Measurements from ENCODE around the gene AKNA. TPM values are rescaled to one million over a fixed set of nuclear protein-coding genes. Genes with fewer than 3 reads are reported as not detected.

AKNA gene
- total RNA-seq, 3 donors from 2014 or later: 20.1 to 52.0 (median 35.7) TPM

- no peaks in the 10 kb centered on the region for H3K4me1 ChIP-seq
- no peak for DNase-seq (ENCODE audit: low spot score in 2 of 2)
- H3K4me3 ChIP-seq: no peak overlapping the region
- no peak for TF ChIP-seq POLR2AphosphoS5 (IDR thresholded peaks at IDR 0.05)
- TF ChIP-seq POLR2A (IDR thresholded peaks at IDR 0.05): no peak
- TF ChIP-seq CTCF (IDR thresholded peaks at IDR 0.05): no peak
- H3K36me3 ChIP-seq: no peaks in the 10 kb centered on the region
- H3K27ac ChIP-seq: no peak overlapping the region
- intact Hi-C loops (cut with DNase I; ENCODE audit: low total_unique reads): no loop called here
- no peaks in the 10 kb centered on the region for H3K9me3 ChIP-seq
- no peaks in the 10 kb centered on the region for H3K27me3 ChIP-seq
Observed at GRCh38 chr9:114433086-114433485, 45.3 kb upstream of the AKNA start.

GRCh38 chr9:114432323-114433067 is 44.7 kb upstream of the AKNA start:
- Histone ChIP-seq H3K27ac (no peak overlapping the region), H3K36me3 (no peaks in the 10 kb centered on the region), H3K4me3 (no peak overlapping the region), H3K27me3 (no peaks in the 10 kb centered on the region), H3K4me1 (no peaks in the 10 kb centered on the region), H3K9me3 (no peaks in the 10 kb centered on the region)
- TF ChIP-seq CTCF (IDR thresholded peaks at IDR 0.05) (no peak), POLR2AphosphoS5 (IDR thresholded peaks at IDR 0.05) (no peak), POLR2A (IDR thresholded peaks at IDR 0.05) (no peak)
- DNase-seq (ENCODE audit: low spot score in 2 of 2): no peak
- intact Hi-C loops (cut with DNase I; ENCODE audit: low total_unique reads): no loop called here

GRCh38 chr9:114431770-114432169 is 44.0 kb upstream of the AKNA start:
- no peak overlapping the region for H3K4me3 ChIP-seq
- no peaks in the 10 kb centered on the region for H3K4me1 ChIP-seq
- DNase-seq (ENCODE audit: low spot score in 2 of 2): no peak
- intact Hi-C loops (cut with DNase I; ENCODE audit: low total_unique reads): no loop called here
- no peak for TF ChIP-seq POLR2AphosphoS5 (IDR thresholded peaks at IDR 0.05)
- no peak overlapping the region for H3K27ac ChIP-seq
- H3K36me3 ChIP-seq: no peaks in the 10 kb centered on the region
- H3K9me3 ChIP-seq: no peaks in the 10 kb centered on the region
- H3K27me3 ChIP-seq: no peaks in the 10 kb centered on the region

GRCh38 chr9:114431003-114431402 is 43.2 kb upstream of the AKNA start:
- Histone ChIP-seq H3K4me1 (no peaks in the 10 kb centered on the region), H3K9me3 (no peaks in the 10 kb centered on the region), H3K27ac (no peak overlapping the region), H3K4me3 (no peak overlapping the region), H3K36me3 (no peaks in the 10 kb centered on the region), H3K27me3 (no peaks in the 10 kb centered on the region)
- DNase-seq (ENCODE audit: low spot score in 2 of 2): no peak
- TF ChIP-seq POLR2AphosphoS5 (IDR thresholded peaks at IDR 0.05): no peak
- TF ChIP-seq POLR2A (IDR thresholded peaks at IDR 0.05): no peak
- no peak for TF ChIP-seq CTCF (IDR thresholded peaks at IDR 0.05)
- intact Hi-C loops (cut with DNase I; ENCODE audit: low total_unique reads): no loop called here

GRCh38 chr9:114430457-114430856 is 42.7 kb upstream of the AKNA start:
- no peaks in the 10 kb centered on the region for H3K27me3 ChIP-seq
- no peaks in the 10 kb centered on the region for H3K36me3 ChIP-seq
- H3K27ac ChIP-seq: no peak overlapping the region
- intact Hi-C loops (cut with DNase I; ENCODE audit: low total_unique reads): no loop called here
- no peaks in the 10 kb centered on the region for H3K4me1 ChIP-seq
- TF ChIP-seq POLR2AphosphoS5 (IDR thresholded peaks at IDR 0.05): no peak
- TF ChIP-seq CTCF (IDR thresholded peaks at IDR 0.05): no peak
- no peak for TF ChIP-seq POLR2A (IDR thresholded peaks at IDR 0.05)
- no peak for DNase-seq (ENCODE audit: low spot score in 2 of 2)
- H3K9me3 ChIP-seq: no peaks in the 10 kb centered on the region
- no peak overlapping the region for H3K4me3 ChIP-seq
